CD4-positive, alpha-beta T cell treated with Interferon gamma for 1 hour (primary cell): ENCODE results near the gene NTM.

Experiments used
- DNase-seq: peaks from one replicate; pipeline ENCODE4 v3.0.0-alpha.2; 2020

Gene NTM

DNA sequence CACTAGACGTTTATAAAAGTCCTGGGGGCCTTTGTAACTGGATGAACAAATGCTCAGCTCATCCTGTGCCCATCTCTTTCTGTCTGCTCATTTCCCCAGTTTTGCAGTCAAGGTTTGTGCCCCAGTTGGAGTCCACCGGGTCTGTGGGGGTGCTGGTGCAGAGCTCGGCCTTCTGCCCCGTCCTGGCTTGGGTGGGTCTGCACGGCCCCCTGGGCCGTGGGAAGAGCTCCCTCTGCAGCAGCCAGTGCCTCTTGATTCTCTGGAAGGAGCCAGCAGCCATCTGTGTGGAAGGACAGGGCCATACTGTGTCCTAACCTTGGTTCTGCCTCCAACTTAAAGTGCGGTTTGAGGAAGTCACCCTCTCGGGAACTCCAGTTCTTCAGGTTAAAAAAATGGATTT lies 140.2 kb downstream of the NTM start:
- no peak for DNase-seq

- no peak for DNase-seq
These were observed 141.4 kb downstream of the NTM start for GRCh38 chr11:131511794-131512193.

DNA sequence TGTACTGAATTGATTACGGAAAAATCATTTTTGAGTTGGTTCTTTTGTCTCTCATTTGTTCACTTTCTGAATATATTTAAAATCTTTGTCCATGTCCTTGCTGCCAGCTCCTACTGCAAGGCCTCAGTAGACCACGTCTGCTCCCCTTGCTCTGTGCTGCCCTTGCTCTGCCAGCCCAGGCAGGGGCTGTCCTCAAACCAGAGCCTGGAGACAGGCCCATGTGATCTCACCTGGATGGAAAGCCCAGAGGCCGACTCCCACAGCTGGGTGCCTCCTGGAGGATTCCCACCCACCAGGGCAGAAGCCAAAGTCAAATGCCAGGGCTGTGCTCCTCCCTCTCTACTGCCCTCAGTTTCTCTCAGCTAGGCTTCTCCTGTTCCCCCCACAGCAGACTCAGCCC lies 141.8 kb downstream of the NTM start:
- no peak for DNase-seq

GRCh38 chr11:131514062-131514461 lies 143.6 kb downstream of the NTM start:
- DNase-seq = no peak

- DNase-seq = no peak
These were observed 148.0 kb downstream of the NTM start for GRCh38 chr11:131518305-131518838.

GRCh38 chr11:131522851-131523250 lies 152.4 kb downstream of the NTM start:
- DNase-seq = no peak

GRCh38 chr11:131530407-131530806 lies 160.0 kb downstream of the NTM start:
- no peak for DNase-seq

DNA sequence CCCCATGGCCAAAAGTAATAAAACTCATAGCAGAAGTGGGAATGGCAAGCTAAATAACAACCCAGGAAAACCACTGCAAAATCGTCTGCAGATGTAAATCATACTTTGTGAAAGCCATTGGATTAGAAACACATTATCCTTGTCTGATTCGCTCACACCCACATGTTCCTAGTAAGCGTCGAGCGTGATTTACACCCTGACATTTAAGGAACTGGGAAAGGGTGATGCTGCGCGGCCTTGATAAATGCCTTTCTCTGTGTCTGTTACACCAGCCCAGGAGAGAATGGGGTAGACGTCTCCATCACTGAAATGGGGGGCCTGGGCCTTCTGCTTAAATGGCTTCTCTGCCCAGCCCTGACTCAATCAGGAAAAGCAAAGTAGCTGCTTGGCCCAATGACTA lies 162.7 kb downstream of the NTM start:
- DNase-seq = no peak

GRCh38 chr11:131533998-131534397 lies 163.6 kb downstream of the NTM start:
- DNase-seq = no peak

DNA sequence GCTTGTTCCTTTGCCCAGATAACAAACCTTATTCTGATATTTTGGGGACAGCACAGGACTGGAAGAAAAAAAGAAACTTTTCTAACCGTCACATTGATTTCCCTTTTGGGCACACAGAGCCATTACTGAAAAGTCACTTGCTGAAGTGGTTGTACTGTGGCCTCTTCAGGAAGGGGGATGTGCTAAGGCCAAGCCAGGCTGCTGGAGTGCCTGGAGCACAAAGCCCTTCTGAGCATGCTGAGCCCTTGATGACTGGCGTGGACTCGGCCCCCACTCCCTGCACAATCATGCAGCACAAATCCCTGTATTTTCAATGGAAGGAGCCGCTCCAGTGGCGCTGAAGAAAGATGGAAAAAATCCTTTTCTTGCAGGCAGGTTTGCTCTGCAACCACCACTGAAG lies 164.2 kb downstream of the NTM start:
- no peak for DNase-seq

DNA sequence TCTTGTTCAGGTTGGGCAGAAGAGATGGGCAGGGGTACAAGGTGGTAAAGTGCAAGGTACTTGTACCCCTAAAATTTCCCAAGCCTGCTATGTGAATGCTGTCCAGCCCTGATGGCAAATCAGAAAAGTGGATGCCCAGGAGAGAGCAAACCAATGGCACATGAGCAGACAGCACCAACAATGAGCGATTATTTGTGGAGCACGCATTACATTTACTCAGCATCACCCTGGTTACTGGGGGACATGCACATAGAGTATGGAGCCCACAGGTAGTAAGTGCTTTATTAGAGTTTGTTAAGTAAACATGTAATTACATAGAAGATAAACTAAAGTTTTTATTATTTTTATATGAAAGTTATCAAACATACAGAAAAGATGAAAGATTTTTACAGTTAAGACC lies 165.7 kb downstream of the NTM start:
- no peak for DNase-seq

- DNase-seq = no peak
These were observed 166.8 kb downstream of the NTM start for GRCh38 chr11:131537196-131537595.

DNA sequence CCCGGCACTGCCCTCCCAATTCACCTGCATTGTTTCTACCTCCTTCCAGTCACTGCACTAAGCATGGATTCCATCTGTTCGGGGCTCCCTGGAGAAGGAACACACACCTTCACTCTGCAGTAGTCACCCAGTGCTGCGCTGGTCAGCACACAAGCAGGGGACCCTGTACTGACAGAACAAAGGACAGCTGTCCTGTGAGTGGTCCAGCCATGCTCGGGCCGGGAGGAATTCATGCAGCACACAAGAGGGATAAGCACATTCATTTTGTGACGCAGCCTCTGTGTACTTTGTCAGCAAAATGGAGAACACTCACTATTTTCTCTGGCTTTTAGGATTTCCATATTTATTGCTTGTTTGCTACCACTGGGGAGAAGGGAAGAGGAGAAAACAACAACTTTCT lies 167.3 kb downstream of the NTM start:
- no peak for DNase-seq

GRCh38 chr11:131538322-131538721 lies 167.9 kb downstream of the NTM start:
- no peak for DNase-seq

DNA sequence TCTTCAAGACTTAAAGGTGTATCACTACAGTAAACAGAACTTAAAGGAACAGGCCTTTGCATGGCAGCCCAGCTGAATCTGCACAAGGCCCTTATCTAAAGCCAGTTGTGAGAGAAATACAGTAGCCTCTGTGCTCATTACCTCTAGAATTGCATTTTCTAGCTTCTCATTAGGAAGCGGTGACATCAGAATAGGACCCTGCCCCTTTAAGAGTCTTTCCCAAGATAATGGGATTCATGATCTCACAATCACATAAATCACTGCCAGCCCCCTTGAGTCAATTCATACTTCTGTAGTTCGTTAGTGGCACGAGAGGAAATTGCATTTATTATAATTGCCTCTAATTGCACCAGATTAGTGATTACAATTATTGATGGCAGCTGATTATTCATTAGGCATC lies 170.3 kb downstream of the NTM start:
- no peak for DNase-seq

DNA sequence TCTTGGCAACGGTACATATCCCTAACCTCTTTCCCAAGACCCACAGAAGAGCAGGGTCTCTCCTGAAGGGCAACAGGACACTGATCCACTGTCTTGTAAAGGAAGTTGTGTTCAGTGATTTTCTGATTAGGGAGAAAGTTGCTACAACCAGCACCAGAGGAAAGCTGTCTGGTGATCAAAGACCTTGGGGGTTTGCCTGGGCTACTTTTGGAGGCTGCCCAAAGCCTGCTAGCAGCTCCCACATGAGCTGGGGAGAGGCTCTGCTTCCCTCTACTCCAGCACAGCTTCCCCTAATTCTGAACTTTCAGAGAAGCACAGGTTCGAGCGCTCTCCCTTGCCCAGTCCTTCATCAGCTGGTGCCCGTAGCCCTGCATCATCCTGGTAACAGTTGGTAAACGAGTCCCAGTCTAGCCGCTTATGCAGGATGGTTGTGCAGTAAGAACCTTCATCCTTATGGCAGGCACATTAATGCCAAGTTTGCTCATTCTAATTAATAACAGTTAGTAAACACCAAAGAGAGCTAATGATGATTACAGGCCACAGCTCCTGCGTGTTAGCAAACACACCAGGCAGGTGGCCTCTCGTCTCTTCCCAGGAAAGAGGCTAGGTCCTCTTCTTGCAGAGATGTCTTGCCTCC lies 173.1 kb downstream of the NTM start:
- DNase-seq = no peak

DNA sequence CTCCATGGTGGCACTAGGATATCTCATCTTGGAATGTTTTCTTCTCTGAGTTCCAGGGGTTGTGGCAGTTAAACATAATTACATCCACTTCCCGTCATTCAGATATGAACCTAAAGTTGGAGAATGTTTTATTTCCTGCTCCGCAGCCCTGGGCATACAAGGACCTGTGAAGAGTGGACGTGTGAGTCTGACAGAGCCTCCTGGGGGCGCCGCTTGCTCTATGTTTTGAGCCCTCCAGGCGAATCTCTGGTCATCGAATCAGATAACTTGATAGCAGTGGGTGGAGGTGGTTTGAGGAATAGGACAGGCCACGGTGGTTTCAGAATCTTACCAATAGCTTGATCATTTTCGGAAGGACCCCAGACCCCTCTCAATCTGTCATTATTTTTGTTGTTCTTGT lies 174.2 kb downstream of the NTM start:
- no peak for DNase-seq

GRCh38 chr11:131546218-131546895 lies 175.9 kb downstream of the NTM start:
- no peak for DNase-seq

DNA sequence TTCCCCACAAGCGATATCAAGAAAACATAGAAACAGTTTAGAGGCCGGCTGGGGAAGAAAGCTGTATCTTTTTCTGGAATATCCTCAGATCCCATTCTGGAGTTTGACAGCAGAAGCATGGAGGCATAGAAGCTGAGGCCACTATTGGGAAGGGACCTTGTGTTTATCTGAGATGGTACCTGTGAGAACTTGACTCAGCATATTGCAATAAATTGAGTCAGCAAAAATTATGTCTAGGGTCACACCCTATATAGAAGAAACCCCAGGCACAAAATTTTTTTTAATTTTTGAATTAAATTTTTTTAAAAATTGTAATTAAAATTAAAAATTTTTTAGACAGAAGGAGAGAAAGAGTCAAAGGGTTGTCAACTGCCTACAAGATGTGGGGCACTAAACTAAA lies 178.7 kb downstream of the NTM start:
- no peak for DNase-seq

DNA sequence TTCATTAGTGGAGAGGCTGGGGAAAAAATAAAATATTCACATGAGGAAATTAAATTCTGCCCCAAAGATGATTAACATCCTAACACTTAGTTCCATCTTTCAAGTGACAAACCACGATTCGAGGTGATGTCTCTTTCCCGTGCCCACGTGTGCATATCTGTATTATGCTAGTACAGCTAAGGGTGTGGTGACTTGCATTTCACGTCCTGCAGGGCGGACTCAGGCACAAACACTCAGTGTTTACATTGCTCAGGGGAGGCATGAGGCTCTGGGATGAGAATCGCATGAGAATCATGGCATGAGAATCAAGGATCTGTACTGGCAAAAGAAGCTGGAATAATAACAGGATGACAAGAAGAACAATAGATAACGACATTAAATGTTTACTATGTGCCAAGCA lies 179.4 kb downstream of the NTM start:
- no peak for DNase-seq

DNA sequence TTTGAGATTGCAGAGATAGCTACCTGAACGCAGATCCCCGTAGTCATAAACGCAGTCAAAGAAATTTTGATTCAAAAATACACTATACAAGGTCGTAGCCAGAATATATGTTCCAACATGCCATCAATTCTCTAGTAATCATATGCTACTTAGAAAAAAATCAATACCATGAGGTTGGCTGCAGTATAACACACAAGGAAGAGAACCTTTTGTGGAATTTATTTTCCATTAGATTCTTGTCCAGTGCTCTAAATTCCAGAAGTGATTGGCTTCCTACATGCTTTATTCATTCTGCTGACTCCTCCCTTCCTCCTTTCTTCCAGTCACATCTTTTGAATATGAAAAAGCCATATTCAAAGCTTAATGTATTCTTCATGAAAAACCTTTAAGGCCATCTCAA lies 189.9 kb downstream of the NTM start:
- no peak for DNase-seq

- no peak for DNase-seq
These were observed 191.1 kb downstream of the NTM start for GRCh38 chr11:131561501-131561900.

DNA sequence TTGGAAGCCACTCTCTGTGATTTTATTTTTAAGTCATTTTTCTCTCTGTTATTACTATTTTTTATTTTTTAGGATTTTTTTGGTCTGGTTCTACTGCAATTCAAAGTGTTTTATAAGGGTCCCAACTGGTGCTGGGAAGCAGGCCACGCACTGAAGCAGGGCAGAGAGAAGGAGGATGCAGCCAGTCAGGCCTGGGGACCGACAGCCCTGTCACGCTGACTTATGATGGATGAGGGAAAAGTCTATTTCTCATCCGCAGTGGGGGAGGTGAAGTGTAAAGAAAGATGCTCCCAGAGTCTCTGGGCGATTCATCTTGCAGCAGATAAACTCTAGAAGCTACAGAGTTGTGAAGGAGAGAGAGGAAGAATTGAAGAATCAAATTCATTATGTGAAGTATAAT lies 191.6 kb downstream of the NTM start:
- no peak for DNase-seq

- no peak for DNase-seq
These were observed 197.9 kb downstream of the NTM start for GRCh38 chr11:131568318-131568717.

GRCh38 chr11:131571571-131571970 lies 201.2 kb downstream of the NTM start:
- no peak for DNase-seq
